HepG2 (cell line): ENCODE results near the gene WNT7A. TPM values are rescaled to one million over a fixed set of nuclear protein-coding genes. Genes with fewer than 3 reads are reported as not detected.

ENCODE experiments used
- ATAC-seq: fragments of 200-7000 bp; cut with Tn5 transposase; 3 replicates; pipeline ENCODE4 v1.9.1; 2020; ENCODE audit warnings: mild to moderate bottlenecking, moderate library complexity
- BruUV-seq: library from RNA; stranded (reverse); fragments of 400-500 nt; replicated peaks from 2 replicates; lab custom pipeline; 2021; lab: Mats Ljungman, UMichigan
- CTCF ChIA-PET: fragments of 300-600 bp; formaldehyde crosslinking; extraction: SDS; loops from one replicate; lab custom pipeline; 2021; ENCODE audit warnings: low total read pairs, inconsistent platforms, low intra/inter-chr PET ratio; lab: Yijun Ruan, JAX
- POLR2A ChIA-PET: fragments of 350-600 bp; sonication (Branson Sonifier 250); formaldehyde crosslinking; loops from one replicate; lab custom pipeline; 2020; ENCODE audit warnings: antibody characterized with exemption, inconsistent platforms; lab: Yijun Ruan, JAX
- DNase-seq: peaks from one replicate; pipeline ENCODE4 v3.0.0-alpha.2; 2015; ENCODE audit warnings: low spot score
- FAIRE-seq: peaks from 3 replicates; lab custom pipeline; 2011; peaks lifted over from hg19 to GRCh38; lab: Jason Lieb, UNC
- H2AFZ ChIP-seq: one replicate; pipeline ENCODE4 v1.6.1; 2011; ENCODE audit warnings: low read length, inconsistent platforms
- H3K27ac ChIP-seq: fragments of 300-600 bp; 3 replicates; pipeline ENCODE4 v1.8.0; 2011; ENCODE audit warnings: mixed run types, mild to moderate bottlenecking, mixed read lengths, low read length, inconsistent platforms; ENCODE audit not compliant: insufficient read depth; ENCODE audit errors: extremely low read length
- H3K27me3 ChIP-seq, 2 experiments: fragments of 200-600 bp in 1 of 2; 2 replicates in 1 of 2; 3 replicates in 1 of 2; pipeline versions ENCODE4 v1.6.0 to v1.8.0; 2011; ENCODE audit warnings: low read length in 2 of 2, mild to moderate bottlenecking in 2 of 2, moderate library complexity in 2 of 2, inconsistent platforms in 1 of 2; ENCODE audit not compliant: insufficient read depth in 2 of 2, control insufficient read depth in 1 of 2
- H3K36me3 ChIP-seq, 2 experiments: fragments of 200-600 bp in 1 of 2; replicated peaks in 1 of 2; 2 replicates in 1 of 2; 3 replicates in 1 of 2; pipeline versions ENCODE4 v1.5.1 to v1.8.0; 2011; ENCODE audit warnings: low read length in 2 of 2, inconsistent platforms in 1 of 2; ENCODE audit not compliant: insufficient read depth in 2 of 2, control insufficient read depth in 1 of 2
- H3K4me1 ChIP-seq: 2 replicates; pipeline ENCODE4 v1.5.1; 2012; ENCODE audit warnings: low read length, inconsistent platforms; ENCODE audit not compliant: insufficient read depth
- H3K4me2 ChIP-seq: 2 replicates; pipeline ENCODE4 v1.6.0; 2011; ENCODE audit warnings: low read depth, low read length, inconsistent platforms
- H3K4me3 ChIP-seq, 3 experiments: fragments of 200-600 bp in 1 of 3; sonication (generic), shearing (Covaris generic) in 1 of 3; replicated peaks in 1 of 3; 2 replicates each; pipeline ENCODE4 v1.5.1; 2011 to 2016; ENCODE audit warnings: low read length in 3 of 3, inconsistent platforms in 2 of 3, low read depth in 2 of 3, mild to moderate bottlenecking in 2 of 3, control low read depth in 1 of 3, mixed read lengths in 1 of 3; ENCODE audit not compliant: insufficient read depth in 1 of 3
- H3K79me2 ChIP-seq: one replicate; pipeline ENCODE4 v1.6.1; 2011; ENCODE audit warnings: low read length, inconsistent platforms; ENCODE audit not compliant: insufficient read depth
- H3K9ac ChIP-seq: 2 replicates; pipeline ENCODE4 v1.6.0; 2011; ENCODE audit warnings: mild to moderate bottlenecking, low read depth, low read length, inconsistent platforms; ENCODE audit not compliant: insufficient read depth
- H3K9me3 ChIP-seq: 2 replicates; pipeline ENCODE4 v1.5.1; 2012; ENCODE audit warnings: mild to moderate bottlenecking, low read length
- H4K20me1 ChIP-seq: 2 replicates; pipeline ENCODE4 v1.6.0; 2011; ENCODE audit warnings: inconsistent platforms, mild to moderate bottlenecking, low read length, moderate library complexity; ENCODE audit not compliant: insufficient read depth
- ATF7 ChIP-seq, 2 experiments: fragments of 450-650 bp in 1 of 2; sonication (generic) in 1 of 2; formaldehyde crosslinking in 1 of 2; IDR thresholded peaks; 2 replicates each; pipeline versions ENCODE4 v1.4.0 to v1.6.1; 2016 to 2020; ENCODE audit warnings: antibody characterized with exemption in 1 of 2, mild to moderate bottlenecking in 1 of 2, missing genetic modification reagents in 1 of 2
- CTCF ChIP-seq: sonication (generic); formaldehyde crosslinking; IDR thresholded peaks from 2 replicates; pipeline ENCODE4 v1.5.0; 2020; ENCODE audit warnings: mild to moderate bottlenecking, missing genetic modification reagents, moderate library complexity
- E2F5 ChIP-seq: sonication (generic); formaldehyde crosslinking; conservative IDR thresholded peaks from 2 replicates; pipeline ENCODE4 v1.4.0; 2020; ENCODE audit warnings: missing genetic modification reagents
- EEA1 ChIP-seq: sonication (generic); formaldehyde crosslinking; IDR thresholded peaks from 2 replicates; pipeline ENCODE4 v1.5.1; 2020; ENCODE audit warnings: mild to moderate bottlenecking, missing genetic modification reagents, borderline replicate concordance
- ISX ChIP-seq: sonication (generic); formaldehyde crosslinking; conservative IDR thresholded peaks from 2 replicates; pipeline ENCODE4 v1.5.0; 2020; ENCODE audit warnings: missing genetic modification reagents
- KAT7 ChIP-seq: IDR thresholded peaks from 2 replicates; pipeline ENCODE4 v1.6.1; 2018; ENCODE audit warnings: borderline replicate concordance, missing compliant biosample characterization
- KDM3A ChIP-seq: IDR thresholded peaks from 2 replicates; pipeline ENCODE4 v1.6.1; 2018; ENCODE audit warnings: low read depth, missing compliant biosample characterization
- MED13 ChIP-seq: sonication (generic); formaldehyde crosslinking; IDR thresholded peaks from 2 replicates; pipeline ENCODE4 v1.5.0; 2020; ENCODE audit warnings: missing genetic modification reagents
- SMC3 ChIP-seq: IDR thresholded peaks from 2 replicates; pipeline ENCODE4 v1.6.1; 2011; ENCODE audit warnings: low read length, improper control_type of control experiment
- STAG1 ChIP-seq: sonication (generic); formaldehyde crosslinking; IDR thresholded peaks from 2 replicates; pipeline ENCODE4 v1.4.0; 2020; ENCODE audit warnings: missing genetic modification reagents
- ZFP82 ChIP-seq: sonication (generic); formaldehyde crosslinking; IDR thresholded peaks from 2 replicates; pipeline ENCODE4 v1.5.1; 2020; ENCODE audit warnings: mild to moderate bottlenecking, missing genetic modification reagents, borderline replicate concordance
- ZNF17 ChIP-seq: sonication (generic); formaldehyde crosslinking; IDR thresholded peaks from 2 replicates; pipeline ENCODE4 v1.5.0; 2020; ENCODE audit warnings: mild to moderate bottlenecking, missing genetic modification reagents
- ZNF749 ChIP-seq: sonication (generic); formaldehyde crosslinking; IDR thresholded peaks from 2 replicates; pipeline ENCODE4 v1.8.0; 2022; ENCODE audit warnings: mild to moderate bottlenecking, missing genetic modification reagents, moderate library complexity, borderline replicate concordance
- WGBS: methylation state at CpG from one replicate; pipeline ENCODE4 v1.1.6; 2017; ENCODE audit warnings: low lambda C conversion rate; 5-methylcytosine and 5-hydroxymethylcytosine counted together
- in situ Hi-C: cut with HindIII; loops from 2 replicates; pipeline ENCODE4 v1.10.0; 2017; ENCODE audit warnings: low pct_unique_long_range_greater_than_20kb; ENCODE audit not compliant: extremely low pct_ligation_motif_present
- intact Hi-C: fragments of 100-400 bp; cut with micrococcal nuclease; formaldehyde crosslinking; loops from one replicate; pipeline ENCODE4 v1.10.0; 2022; ENCODE audit not compliant: unreplicated experiment
- polyA plus RNA-seq, 8 experiments: library from polyadenylated mRNA; depleted of rRNA in 3 of 8; stranded (reverse) in 7 of 8; unstranded in 1 of 8; fragments of >200 nt; fragmentation: Illumina TruSeq in 4 of 8; extraction: Trizol in 4 of 8; gene quantifications; 2 replicates each; pipeline versions ENCODE4 v1.2.1 to v1.2.3, GENCODE V29; 2011 to 2016; ENCODE audit warnings: low read depth in 4 of 8, missing spikeins in 1 of 8, mixed read lengths in 1 of 8; ENCODE audit not compliant: insufficient read depth in 1 of 8
- total RNA-seq, 5 experiments: library from RNA; depleted of rRNA; stranded (reverse); fragments of >200 nt; fragmentation: Illumina TruSeq; extraction: Trizol; gene quantifications; 2 replicates each; pipeline ENCODE4 v1.2.3, GENCODE V29; 2016; ENCODE audit warnings: low read depth in 1 of 5

The WNT7A gene
- total and polyA plus RNA-seq, 2 of the 13 experiments (the other 11 are each of a cell fraction or from before 2014, with no cell fraction given): not detected

- 1% methylated on average over 7 of the region's 7 CpGs for WGBS
- FAIRE-seq: peak; percentile 66
Measured at GRCh38 chr3:13927295-13927694, 47.4 kb upstream of the WNT7A start.

More at GRCh38 chr3:13927295-13927694, 47.4 kb upstream of the WNT7A start:
- Histone ChIP-seq H3K4me3 (no peak overlapping the region), H3K27me3 (0 out of 5 replicates have a peak, but pooled peaks cover 0 to 4% of the 10 kb centered on the region in 2 experiments), H3K79me2 (no peaks in the 10 kb centered on the region), H3K36me3 (no peaks in the 10 kb centered on the region), H3K9ac (no peak overlapping the region), H3K4me2 (no peak overlapping the region), H2AFZ (no peak overlapping the region), H3K9me3 (no peaks in the 10 kb centered on the region; the same call in 1 of the 2 replicates), H3K4me1 (no peaks in the 10 kb centered on the region), H4K20me1 (no peaks in the 10 kb centered on the region), H3K27ac (no peak overlapping the region)
- intact Hi-C loops: no loop called here
- CTCF ChIA-PET: no interaction called here
- DNase-seq (peak; percentile 6), ATAC-seq (peak; percentile 81)
- no peak for TF ChIP-seq EEA1 (CRISPR knock-in tag)
- no peak for TF ChIP-seq ATF7 (IDR thresholded peaks at IDR 0.05)
- TF ChIP-seq ATF7 (CRISPR knock-in tag; IDR thresholded peaks at IDR 0.05): no peak
- no peak for TF ChIP-seq KDM3A (CRISPR knock-in tag)
- TF ChIP-seq KAT7 (CRISPR knock-in tag): no peak
- peak; percentile 23; the same call in 1 of the 2 replicates for TF ChIP-seq SMC3
- peak; percentile 8; the same call in 1 of the 2 replicates for TF ChIP-seq STAG1 (CRISPR knock-in tag)
- TF ChIP-seq CTCF (CRISPR knock-in tag): peak; percentile 43
- TF ChIP-seq E2F5 (CRISPR knock-in tag): no peak
- TF ChIP-seq ZNF749: no peak
- TF ChIP-seq ISX (CRISPR knock-in tag): no peak
- TF ChIP-seq ZNF17 (CRISPR knock-in tag): no peak
- no peak for TF ChIP-seq MED13
- TF ChIP-seq ZFP82: no peak
- POLR2A ChIA-PET: no interaction called here
- in situ Hi-C loops: no loop called here
- no TSS peak for BruUV-seq
